Activated CD4-positive, CD25-positive, alpha-beta regulatory T cell treated with anti-CD3 and anti-CD28 coated beads, Interleukin-2, amount 50 U/mL, for 24 hours (primary cell): ENCODE data around the gene CHRD.
"Not testable (repeated sequence)": the region's sequence is repeated elsewhere in the genome, so short reads cannot be mapped to it uniquely, and the experiment has no call there.

ENCODE experiments used
- ATAC-seq, 2 donors: fragments of 150-1000 bp; cut with Tn5 transposase; one replicate each; pipeline ENCODE4 v1.10.0; 2021; ENCODE audit warnings: mild to moderate bottlenecking in 1 of 2, moderate library complexity in 1 of 2

CHRD gene

DNA sequence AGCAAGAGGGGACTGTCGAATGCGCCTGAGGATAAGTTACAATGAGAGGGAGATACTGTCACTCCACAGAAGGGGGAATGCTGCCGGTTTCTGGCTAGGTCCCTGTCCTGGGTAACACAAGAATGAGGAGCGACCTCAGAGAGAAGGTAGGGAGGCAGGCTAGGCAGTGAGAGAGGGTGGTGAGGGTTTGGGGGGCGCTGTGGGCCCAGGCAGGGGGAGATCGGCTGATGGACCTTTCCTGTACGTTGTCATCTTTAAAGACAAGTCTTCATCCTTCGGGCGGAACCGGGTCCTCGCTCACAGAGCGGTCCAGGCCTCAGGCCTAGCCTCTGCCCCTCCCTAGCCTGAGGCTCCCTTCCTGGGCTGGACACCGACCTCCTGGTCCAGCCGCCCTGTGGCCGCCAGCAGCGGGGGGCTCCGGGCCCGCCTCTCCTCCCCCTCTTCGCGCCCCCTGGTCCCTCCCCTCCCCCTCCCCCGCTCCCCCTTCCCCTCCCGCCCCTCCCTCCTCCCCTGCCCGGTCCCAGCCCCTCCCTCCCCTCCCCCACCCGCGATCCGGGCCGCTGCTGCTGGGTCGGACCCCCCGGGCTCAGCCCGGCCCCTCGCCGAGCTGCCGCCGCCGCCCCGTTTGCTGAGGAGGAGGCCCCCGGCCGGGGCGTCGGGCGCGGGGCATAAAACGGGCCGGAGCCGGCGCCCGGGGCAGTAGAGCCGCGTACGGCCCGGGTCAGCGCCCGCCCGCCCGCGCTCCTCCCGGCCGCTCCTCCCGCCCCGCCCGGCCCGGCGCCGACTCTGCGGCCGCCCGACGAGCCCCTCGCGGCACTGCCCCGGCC, at the start of gene CHRD:
CHRD (plus strand) TSS at position 697 of the 827 bp plus-strand sequence. CDS start 265 bp downstream, outside the sequence.
- ATAC-seq = no peak

GRCh38 chr3:184332370-184333090, 47.3 kb upstream of the CHRD start:
- no peak for ATAC-seq

DNA sequence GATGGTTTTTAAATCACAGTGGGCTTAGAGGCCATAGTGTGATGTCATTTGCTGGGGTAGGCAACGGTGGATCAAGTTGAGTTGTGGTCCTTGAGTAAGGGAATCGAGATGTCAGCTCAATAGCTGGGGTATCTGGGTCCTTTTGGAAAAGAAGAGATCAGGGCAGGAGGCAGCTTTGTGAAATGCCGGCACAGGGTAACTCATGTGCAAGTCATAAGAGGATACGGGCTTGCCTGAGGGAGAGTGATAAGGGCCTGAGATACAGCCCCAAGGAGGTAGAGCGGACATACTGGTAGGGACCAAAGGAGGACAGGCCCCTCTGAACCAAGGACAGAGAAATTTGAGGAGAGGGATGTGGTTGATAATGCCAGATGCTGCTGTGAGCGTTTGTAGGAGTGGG, 46.7 kb upstream of the CHRD start:
- ATAC-seq = no peak

- ATAC-seq = no peak
Observed at GRCh38 chr3:184333700-184334099, 46.2 kb upstream of the CHRD start.

- ATAC-seq = peak; percentile 76 to 81
Observed at GRCh38 chr3:184334470-184335158, 45.2 kb upstream of the CHRD start.

GRCh38 chr3:184335291-184335660, 44.6 kb upstream of the CHRD start:
- no peak for ATAC-seq

DNA sequence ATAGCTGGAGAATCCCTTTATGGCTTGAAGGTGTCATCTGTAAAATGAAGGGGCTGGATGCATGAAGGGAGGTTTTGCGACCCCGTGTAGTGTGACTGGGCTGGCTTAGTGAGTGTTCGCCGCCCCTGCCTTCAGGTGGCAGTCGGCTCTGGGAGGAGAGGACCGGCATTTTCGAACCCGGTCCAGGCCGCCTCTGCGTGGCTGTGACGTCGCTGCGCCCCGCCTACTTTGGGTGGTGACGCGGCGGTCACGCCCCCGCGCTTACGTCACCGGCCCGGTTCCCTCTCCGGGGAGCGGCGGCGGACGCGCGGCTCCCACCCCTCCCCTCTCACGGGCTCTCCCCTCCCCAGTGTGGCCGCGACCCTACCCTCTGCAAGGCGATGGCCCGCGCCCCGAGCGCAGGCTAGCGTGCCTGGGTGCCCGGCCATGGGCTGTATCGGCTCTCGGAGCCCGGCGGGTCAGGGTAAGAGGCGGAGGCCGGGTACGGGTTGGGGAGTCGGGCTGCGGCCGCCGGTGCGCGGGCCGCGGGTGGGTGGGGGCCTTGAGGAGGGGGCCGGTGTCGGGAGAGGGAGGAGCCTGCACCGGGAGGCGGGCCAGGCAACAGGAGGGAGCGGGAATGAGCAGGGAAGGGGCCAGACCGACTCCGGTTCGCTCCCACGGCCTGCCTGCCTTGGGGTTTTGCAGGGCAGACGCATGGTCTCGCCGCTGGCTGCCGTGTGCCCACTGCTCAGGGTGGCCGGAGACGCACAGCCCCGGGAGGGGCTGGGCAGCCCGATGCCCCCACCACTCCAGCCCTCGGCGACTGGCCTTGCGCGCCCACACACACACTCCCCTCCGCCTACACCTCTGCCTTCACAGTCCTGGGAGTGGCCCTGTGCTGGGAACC, 44.0 kb upstream of the CHRD start:
- ATAC-seq = peak; percentile 44 to 51

DNA sequence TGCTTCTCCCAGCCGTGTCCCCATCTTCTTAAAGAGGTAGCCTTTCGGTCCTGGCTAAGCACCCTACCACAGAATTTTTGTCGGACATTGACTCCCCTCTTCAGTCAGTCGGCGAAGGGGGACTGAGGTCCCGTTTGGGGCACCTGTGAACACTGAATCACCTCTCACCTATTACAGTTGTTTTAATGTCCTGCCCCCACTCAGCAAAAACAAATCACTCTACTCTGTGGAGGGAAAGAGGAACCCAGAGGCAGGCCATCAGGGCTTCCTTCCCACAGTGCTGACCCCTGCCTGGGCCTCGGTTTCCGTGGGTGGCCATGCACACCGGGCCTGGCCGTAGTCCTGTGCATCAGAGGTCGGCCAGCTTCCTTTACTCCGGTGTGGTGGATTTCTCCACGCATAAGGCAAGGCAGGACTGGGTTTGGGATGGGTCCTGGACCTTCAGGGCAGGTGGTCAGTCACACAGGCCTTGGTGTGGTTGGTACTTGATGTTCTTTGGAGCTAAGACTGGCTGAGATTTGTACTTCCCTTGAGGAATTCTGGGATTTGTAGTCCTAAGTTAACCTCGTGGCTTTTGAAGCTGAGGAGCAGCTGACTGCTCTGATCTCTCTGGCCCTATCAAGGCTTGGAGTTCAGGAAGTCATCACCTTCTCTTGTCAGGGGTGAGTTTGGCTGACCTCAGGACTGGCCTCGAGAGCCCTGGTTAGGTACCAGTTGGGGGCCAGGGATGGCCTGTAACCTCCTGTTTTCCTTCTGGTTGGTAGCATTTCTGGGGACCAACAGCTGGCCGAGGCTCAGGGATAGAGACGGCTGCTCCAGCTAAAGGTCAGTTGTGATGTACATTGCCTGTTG, 43.1 kb upstream of the CHRD start:
- no peak for ATAC-seq

- ATAC-seq = no peak
Observed at GRCh38 chr3:184337399-184337714, 42.5 kb upstream of the CHRD start, which contains the start of gene FAM131A. TSS of gene FAM131A (plus strand) at chr3:184337600. CDS start at chr3:184337631, 31 bp downstream.

DNA sequence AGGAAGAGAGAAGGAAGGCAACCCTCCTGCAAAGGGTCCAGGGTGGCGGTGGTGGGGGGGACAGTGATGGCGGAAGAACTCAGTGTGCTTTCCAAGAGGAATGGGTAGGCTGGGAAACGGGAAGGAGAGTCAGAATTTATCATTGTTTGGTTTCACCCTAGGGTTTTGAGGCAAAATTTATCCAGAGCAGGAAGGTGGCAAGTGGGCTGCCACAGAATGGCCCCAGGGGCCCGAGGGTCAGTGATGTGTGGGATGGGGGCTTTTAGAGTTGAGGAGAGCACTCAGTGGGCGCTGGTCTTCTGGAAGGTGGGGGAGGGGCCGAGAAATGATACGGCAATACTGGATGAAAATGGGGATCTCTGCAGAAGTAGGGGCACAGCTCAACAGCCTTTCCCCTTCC, 41.9 kb upstream of the CHRD start:
- no peak for ATAC-seq

DNA sequence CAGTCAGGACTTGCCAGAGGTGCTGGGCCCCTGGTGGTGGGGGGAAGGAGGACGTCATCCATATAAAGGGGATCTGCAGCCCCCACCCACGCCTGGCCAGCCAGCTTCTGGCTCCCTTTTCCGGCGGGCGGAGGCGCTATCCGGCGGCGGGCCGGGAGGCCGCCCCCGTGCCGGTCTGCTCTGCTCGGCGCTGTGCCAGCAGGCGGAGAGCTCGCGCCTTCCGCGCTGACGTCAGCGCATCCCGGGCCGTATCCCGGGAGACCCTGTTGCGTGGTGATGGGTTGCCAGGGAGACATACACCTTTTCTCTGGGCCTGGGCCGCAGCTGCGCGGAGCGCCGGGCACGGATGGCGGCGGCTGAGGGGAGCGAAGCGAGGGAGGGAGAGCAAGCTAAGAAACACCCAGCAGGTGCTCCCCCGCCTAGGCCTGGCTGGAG, 41.3 kb upstream of the CHRD start:
- ATAC-seq = no peak

- no peak for ATAC-seq
Observed at GRCh38 chr3:184339001-184339400, 40.9 kb upstream of the CHRD start.

GRCh38 chr3:184339451-184340135, 40.3 kb upstream of the CHRD start:
- ATAC-seq = not testable (repeated sequence)

DNA sequence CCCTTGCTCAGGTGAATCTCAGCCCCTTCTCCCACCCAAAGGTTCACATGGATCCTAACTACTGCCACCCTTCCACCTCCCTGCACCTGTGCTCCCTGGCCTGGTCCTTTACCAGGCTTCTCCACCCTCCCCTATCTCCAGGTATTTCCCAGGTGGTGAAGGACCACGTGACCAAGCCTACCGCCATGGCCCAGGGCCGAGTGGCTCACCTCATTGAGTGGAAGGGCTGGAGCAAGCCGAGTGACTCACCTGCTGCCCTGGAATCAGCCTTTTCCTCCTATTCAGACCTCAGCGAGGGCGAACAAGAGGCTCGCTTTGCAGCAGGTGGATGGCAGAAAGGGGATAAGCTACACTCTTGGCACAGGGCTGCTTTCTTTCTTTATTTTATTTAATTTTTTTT, 37.9 kb upstream of the CHRD start:
- ATAC-seq = no peak

GRCh38 chr3:184343200-184343876, 36.5 kb upstream of the CHRD start:
- ATAC-seq = no peak

DNA sequence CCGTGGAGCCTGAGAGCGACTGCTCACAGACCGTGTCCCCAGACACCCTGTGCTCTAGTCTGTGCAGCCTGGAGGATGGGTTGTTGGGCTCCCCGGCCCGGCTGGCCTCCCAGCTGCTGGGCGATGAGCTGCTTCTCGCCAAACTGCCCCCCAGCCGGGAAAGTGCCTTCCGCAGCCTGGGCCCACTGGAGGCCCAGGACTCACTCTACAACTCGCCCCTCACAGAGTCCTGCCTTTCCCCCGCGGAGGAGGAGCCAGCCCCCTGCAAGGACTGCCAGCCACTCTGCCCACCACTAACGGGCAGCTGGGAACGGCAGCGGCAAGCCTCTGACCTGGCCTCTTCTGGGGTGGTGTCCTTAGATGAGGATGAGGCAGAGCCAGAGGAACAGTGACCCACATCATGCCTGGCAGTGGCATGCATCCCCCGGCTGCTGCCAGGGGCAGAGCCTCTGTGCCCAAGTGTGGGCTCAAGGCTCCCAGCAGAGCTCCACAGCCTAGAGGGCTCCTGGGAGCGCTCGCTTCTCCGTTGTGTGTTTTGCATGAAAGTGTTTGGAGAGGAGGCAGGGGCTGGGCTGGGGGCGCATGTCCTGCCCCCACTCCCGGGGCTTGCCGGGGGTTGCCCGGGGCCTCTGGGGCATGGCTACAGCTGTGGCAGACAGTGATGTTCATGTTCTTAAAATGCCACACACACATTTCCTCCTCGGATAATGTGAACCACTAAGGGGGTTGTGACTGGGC, 35.1 kb upstream of the CHRD start:
- no peak for ATAC-seq

- ATAC-seq = peak; percentile 28 to 38
Observed at GRCh38 chr3:184345317-184346144, 34.3 kb upstream of the CHRD start.

GRCh38 chr3:184346480-184347190, 33.2 kb upstream of the CHRD start:
- ATAC-seq = no peak
